Smooth muscle cell of the brain vasculature (primary cell): Measurements from ENCODE around the gene TBC1D2.

Source experiments
- DNase-seq: peaks from one replicate; pipeline ENCODE4 v3.0.0-alpha.2; 2012; ENCODE audit warnings: low read depth, low spot score

The TBC1D2 gene

GRCh38 chr9:98218562-98219363, 36.7 kb downstream of the TBC1D2 start:
- no peak for DNase-seq

GRCh38 chr9:98217255-98217654, 38.2 kb downstream of the TBC1D2 start:
- DNase-seq = no peak

GRCh38 chr9:98216391-98216790, 39.1 kb downstream of the TBC1D2 start:
- no peak for DNase-seq

- no peak for DNase-seq
Observed at GRCh38 chr9:98215821-98216220, 39.6 kb downstream of the TBC1D2 start.

- DNase-seq = no peak
Observed at GRCh38 chr9:98215271-98215670, 40.2 kb downstream of the TBC1D2 start.

- no peak for DNase-seq
Observed at GRCh38 chr9:98214811-98215210, 40.6 kb downstream of the TBC1D2 start.

- DNase-seq = no peak
Observed at GRCh38 chr9:98211260-98211659, 44.2 kb downstream of the TBC1D2 start.

- no peak for DNase-seq
Observed at GRCh38 chr9:98210435-98210834, 45.0 kb downstream of the TBC1D2 start.

- DNase-seq = no peak
Observed at GRCh38 chr9:98209530-98209929, 45.9 kb downstream of the TBC1D2 start.

- DNase-seq = no peak
Observed at GRCh38 chr9:98208635-98209034, 46.8 kb downstream of the TBC1D2 start.

- no peak for DNase-seq
Observed at GRCh38 chr9:98207606-98208005, 47.8 kb downstream of the TBC1D2 start.

GRCh38 chr9:98206754-98207153, 48.7 kb downstream of the TBC1D2 start:
- DNase-seq = no peak

- no peak for DNase-seq
Observed at GRCh38 chr9:98204692-98205091, 50.8 kb downstream of the TBC1D2 start.

- DNase-seq = no peak
Observed at GRCh38 chr9:98203153-98203552, 52.3 kb downstream of the TBC1D2 start.

GRCh38 chr9:98202252-98202651, 53.2 kb downstream of the TBC1D2 start:
- no peak for DNase-seq

GRCh38 chr9:98201749-98202148, 53.7 kb downstream of the TBC1D2 start:
- no peak for DNase-seq

GRCh38 chr9:98201102-98201501, 54.3 kb downstream of the TBC1D2 start:
- DNase-seq = no peak

- DNase-seq = no peak
Observed at GRCh38 chr9:98199388-98200033, 55.9 kb downstream of the TBC1D2 start.

- no peak for DNase-seq
Observed at GRCh38 chr9:98195671-98196070, 59.8 kb downstream of the TBC1D2 start.

GRCh38 chr9:98193336-98193944, 62.0 kb downstream of the TBC1D2 start:
- no peak for DNase-seq

- DNase-seq = no peak
Observed at GRCh38 chr9:98192503-98193335, 62.7 kb downstream of the TBC1D2 start, which contains the start of gene CORO2A. CORO2A (minus strand) TSS chr9:98192637; CDS start chr9:98157660, 34,977 bp downstream.
